Muscle layer of duodenum (tissue), 2 donors: Measurements from ENCODE around the gene XYLT1.
"Not testable (repeated sequence)": the region's sequence is repeated elsewhere in the genome, so short reads cannot be mapped to it uniquely, and the experiment has no call there.

Source experiments
- H3K27ac ChIP-seq: one replicate; pipeline ENCODE4 v1.7.0; 2013; ENCODE audit warnings: mild to moderate bottlenecking, low read length
- H3K27me3 ChIP-seq: one replicate; pipeline ENCODE4 v1.7.0; 2013; ENCODE audit warnings: low read depth, mild to moderate bottlenecking, control low read depth, low read length
- H3K36me3 ChIP-seq, 2 donors: one replicate each; pipeline ENCODE4 v1.7.0; 2013; ENCODE audit warnings: low read length in 2 of 2, control low read depth in 1 of 2, mild to moderate bottlenecking in 1 of 2; ENCODE audit not compliant: insufficient read depth in 2 of 2, control insufficient read depth in 1 of 2
- H3K4me1 ChIP-seq, 2 donors: one replicate each; pipeline ENCODE4 v1.7.0; 2013; ENCODE audit warnings: low read length in 2 of 2, mild to moderate bottlenecking in 2 of 2, control low read depth in 1 of 2, moderate library complexity in 1 of 2; ENCODE audit not compliant: insufficient read depth in 2 of 2, control insufficient read depth in 1 of 2
- H3K4me3 ChIP-seq, 2 donors: one replicate each; pipeline ENCODE4 v1.7.0; 2013; ENCODE audit warnings: low read length in 2 of 2, low read depth in 1 of 2, mild to moderate bottlenecking in 1 of 2
- H3K9me3 ChIP-seq, 2 donors: one replicate each; pipeline ENCODE4 v1.7.0; 2013; ENCODE audit warnings: low read length in 2 of 2, control low read depth in 1 of 2, mild to moderate bottlenecking in 1 of 2; ENCODE audit not compliant: control insufficient read depth in 1 of 2
- donor health status: healthy.

Gene XYLT1

GRCh38 chr16:17335406-17335805, 135.4 kb downstream of the XYLT1 start:
- not testable (repeated sequence) for H3K4me1 ChIP-seq, H3K4me3 ChIP-seq, H3K27me3 ChIP-seq, H3K36me3 ChIP-seq, H3K9me3 ChIP-seq, H3K27ac ChIP-seq

GRCh38 chr16:17334096-17334495, 136.7 kb downstream of the XYLT1 start:
- Histone ChIP-seq H3K27me3 (no peaks in the 10 kb centered on the region), H3K36me3 (no peaks in the 10 kb centered on the region), H3K27ac (peak overlapping the region; percentile 45), H3K4me3 (no peak overlapping the region), H3K4me1 (peaks cover 0 to 5% of the 10 kb centered on the region in 2 donors), H3K9me3 (no peaks in the 10 kb centered on the region)

GRCh38 chr16:17333229-17333628, 137.5 kb downstream of the XYLT1 start:
- Histone ChIP-seq H3K27me3 (no peaks in the 10 kb centered on the region), H3K4me3 (no peak overlapping the region), H3K27ac (no peak overlapping the region), H3K4me1 (peaks cover 0 to 14% of the 10 kb centered on the region in 2 donors), H3K36me3 (no peaks in the 10 kb centered on the region), H3K9me3 (no peaks in the 10 kb centered on the region)

- H3K36me3 ChIP-seq: no peaks in the 10 kb centered on the region
- no peak overlapping the region for H3K27ac ChIP-seq
- no peaks in the 10 kb centered on the region for H3K27me3 ChIP-seq
- H3K4me3 ChIP-seq: no peak overlapping the region
- no peaks in the 10 kb centered on the region for H3K9me3 ChIP-seq
- peaks cover 0 to 16% of the 10 kb centered on the region in 2 donors for H3K4me1 ChIP-seq
These were observed 138.8 kb downstream of the XYLT1 start for GRCh38 chr16:17331991-17332390.

GRCh38 chr16:17331071-17331607, 139.6 kb downstream of the XYLT1 start:
- Histone ChIP-seq H3K9me3 (no peaks in the 10 kb centered on the region), H3K36me3 (no peaks in the 10 kb centered on the region), H3K27me3 (no peaks in the 10 kb centered on the region), H3K4me3 (no peak overlapping the region), H3K4me1 (peaks cover 0 to 16% of the 10 kb centered on the region in 2 donors), H3K27ac (no peak overlapping the region)

- H3K36me3 ChIP-seq: no peaks in the 10 kb centered on the region
- peaks cover 0 to 16% of the 10 kb centered on the region in 2 donors for H3K4me1 ChIP-seq
- no peak overlapping the region for H3K27ac ChIP-seq
These were observed 140.7 kb downstream of the XYLT1 start for GRCh38 chr16:17330044-17330443.

GRCh38 chr16:17329391-17329790, 141.4 kb downstream of the XYLT1 start:
- Histone ChIP-seq H3K4me3 (no peak overlapping the region), H3K4me1 (peaks cover 0 to 16% of the 10 kb centered on the region in 2 donors), H3K9me3 (no peaks in the 10 kb centered on the region), H3K27me3 (no peaks in the 10 kb centered on the region), H3K27ac (no peak overlapping the region), H3K36me3 (no peaks in the 10 kb centered on the region)

More at GRCh38 chr16:17330044-17330443, 140.7 kb downstream of the XYLT1 start:
- H3K4me3 ChIP-seq: no peak overlapping the region
- H3K27me3 ChIP-seq: no peaks in the 10 kb centered on the region
- no peaks in the 10 kb centered on the region for H3K9me3 ChIP-seq

GRCh38 chr16:17328932-17329331, 141.8 kb downstream of the XYLT1 start:
- Histone ChIP-seq H3K36me3 (no peaks in the 10 kb centered on the region), H3K4me1 (peaks cover 0 to 16% of the 10 kb centered on the region in 2 donors), H3K27ac (peak overlapping the region; percentile 6), H3K4me3 (no peak overlapping the region), H3K27me3 (no peaks in the 10 kb centered on the region), H3K9me3 (no peaks in the 10 kb centered on the region)

- Histone ChIP-seq H3K4me1 (peaks cover 0 to 16% of the 10 kb centered on the region in 2 donors), H3K4me3 (no peak overlapping the region), H3K27ac (no peak overlapping the region), H3K27me3 (no peaks in the 10 kb centered on the region), H3K36me3 (no peaks in the 10 kb centered on the region), H3K9me3 (no peaks in the 10 kb centered on the region)
These were observed 143.0 kb downstream of the XYLT1 start for GRCh38 chr16:17327664-17328335.

- no peak overlapping the region for H3K4me3 ChIP-seq
- H3K27ac ChIP-seq: no peak overlapping the region
- H3K4me1 ChIP-seq: peaks cover 0 to 22% of the 10 kb centered on the region in 2 donors
- H3K36me3 ChIP-seq: no peaks in the 10 kb centered on the region
- H3K27me3 ChIP-seq: no peaks in the 10 kb centered on the region
- H3K9me3 ChIP-seq: no peaks in the 10 kb centered on the region
These were observed 145.2 kb downstream of the XYLT1 start for GRCh38 chr16:17325476-17326143.

GRCh38 chr16:17324451-17324850, 146.3 kb downstream of the XYLT1 start:
- Histone ChIP-seq H3K4me3 (no peak overlapping the region), H3K9me3 (no peaks in the 10 kb centered on the region), H3K36me3 (no peaks in the 10 kb centered on the region), H3K27ac (no peak overlapping the region), H3K4me1 (peaks cover 0 to 24% of the 10 kb centered on the region in 2 donors), H3K27me3 (no peaks in the 10 kb centered on the region)
